Stimulated activated naive CD8-positive, alpha-beta T cell treated with anti-CD3 and anti-CD28 coated beads, Interleukin-15, Interleukin-2, amounts not matched to agents 100 U/mL and 50 U/mL, for 24 hours (primary cell): ENCODE results near the gene ALDH8A1.

Experiments
- ATAC-seq: fragments of 150-1000 bp; cut with Tn5 transposase; one replicate; pipeline ENCODE4 v1.10.0; 2021
- DNase-seq: peaks from one replicate; pipeline ENCODE4 v3.0.0; 2021

The ALDH8A1 gene

DNA sequence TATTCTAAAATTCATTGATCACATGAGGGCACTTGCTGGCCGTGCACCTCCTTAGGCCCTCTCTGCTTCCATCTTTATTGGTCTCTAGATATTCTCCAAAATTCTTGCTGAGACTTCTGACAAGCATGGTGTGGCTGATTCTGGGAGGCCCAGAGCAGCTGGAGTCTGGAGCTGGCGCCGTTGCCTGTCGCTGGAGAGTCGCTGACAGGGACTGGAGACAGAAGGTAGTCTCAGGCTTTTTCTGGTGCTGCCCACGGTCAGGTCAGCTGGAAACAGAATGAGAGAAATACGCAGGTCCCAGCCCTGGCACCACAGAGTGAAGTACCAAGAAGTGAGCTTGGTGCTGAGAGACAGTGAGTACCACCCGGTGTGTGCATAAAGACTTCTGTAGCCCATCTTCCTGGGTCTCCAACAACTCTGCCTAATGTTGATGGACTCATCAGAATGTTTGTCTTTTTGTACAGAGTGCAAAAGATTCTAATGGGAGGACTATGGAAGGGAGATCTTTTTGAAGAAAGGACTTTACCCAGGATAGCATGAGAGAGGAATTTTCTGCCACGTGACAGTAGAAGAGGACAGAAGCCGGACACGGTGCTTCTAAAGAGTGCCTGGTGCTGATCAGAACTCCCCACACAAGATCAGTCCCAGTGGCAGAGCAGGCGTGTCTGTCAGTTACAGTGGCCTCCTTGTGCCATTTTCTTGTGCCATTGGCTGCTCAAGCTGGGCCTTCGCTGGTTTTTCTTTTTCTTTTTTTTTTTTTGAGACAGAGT lies 1.8 kb upstream of the ALDH8A1 start:
- ATAC-seq, result no peak
- DNase-seq, result no peak

GRCh38 chr6:134950482-134950881 lies 581 bp upstream of the ALDH8A1 start:
- ATAC-seq (no peak), DNase-seq (no peak)

DNA sequence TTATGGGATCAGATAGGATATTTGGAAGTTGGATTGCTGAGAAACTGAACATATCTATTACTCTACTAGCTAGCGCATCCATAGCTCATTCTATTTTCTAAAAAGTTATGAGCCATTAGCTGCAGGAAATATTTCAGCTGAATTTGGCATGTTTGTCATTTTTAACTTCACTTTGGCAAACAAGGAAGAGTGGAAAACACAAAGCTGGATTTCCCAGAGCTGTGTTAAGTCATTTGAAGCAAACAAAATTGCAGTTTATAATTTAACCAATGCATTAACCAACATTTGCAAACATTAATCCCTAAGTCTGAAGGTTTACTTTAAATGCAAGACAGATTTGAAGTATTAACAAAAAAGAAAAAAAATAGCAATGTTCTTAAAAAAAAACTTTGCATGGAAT lies 1.2 kb downstream of the ALDH8A1 start:
- ATAC-seq, result no peak
- DNase-seq, result no peak

- ATAC-seq (no peak), DNase-seq (no peak)
These were observed 1.8 kb downstream of the ALDH8A1 start for GRCh38 chr6:134948142-134948541.

DNA sequence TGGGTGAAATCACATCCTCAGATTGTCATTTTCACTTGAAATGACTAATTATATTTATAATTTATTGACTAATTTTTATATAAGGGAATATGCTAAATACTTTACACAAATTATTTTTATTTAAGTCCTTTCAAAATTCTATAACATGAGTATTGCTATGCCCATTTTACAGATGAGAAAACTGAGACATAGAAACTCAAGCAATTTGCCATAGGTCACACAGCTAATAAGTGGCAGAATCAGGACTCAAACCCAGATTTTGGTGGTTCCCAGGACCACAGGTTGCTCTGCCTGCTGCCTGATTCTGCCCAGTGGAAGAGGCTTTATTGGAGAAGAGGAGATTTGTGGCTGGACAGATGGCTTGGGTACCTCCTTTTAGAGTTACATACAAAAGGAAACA lies 4.9 kb downstream of the ALDH8A1 start:
- ATAC-seq (no peak), DNase-seq (no peak)

DNA sequence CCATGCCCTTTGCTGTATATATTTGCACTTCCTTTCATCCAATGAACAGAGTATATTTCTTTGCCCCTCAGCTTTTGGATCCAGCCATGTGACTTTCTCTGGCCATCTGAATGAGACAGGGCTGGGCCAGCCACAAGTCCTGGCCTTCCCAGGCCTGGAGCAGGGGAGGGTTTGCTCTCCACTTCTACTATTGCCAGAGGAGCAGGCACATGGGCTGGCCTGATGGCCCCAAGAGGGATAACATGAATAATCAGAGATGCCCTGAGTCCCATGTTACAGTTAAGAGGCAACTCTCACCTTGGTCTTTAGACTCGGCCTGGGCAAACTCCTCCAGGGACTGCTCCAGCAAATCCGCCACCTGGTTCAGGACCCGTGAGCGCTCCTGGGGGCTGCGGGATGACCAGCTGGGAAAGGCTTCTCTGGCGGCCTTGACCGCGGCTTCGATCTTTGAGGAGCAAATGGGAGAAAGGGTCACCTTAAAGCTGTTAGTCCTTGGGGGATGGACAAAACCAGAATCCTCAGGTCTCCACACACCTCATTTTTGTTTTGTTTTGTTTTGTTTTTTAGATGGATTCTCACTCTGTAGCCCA lies 6.3 kb downstream of the ALDH8A1 start:
- DNase-seq (no peak), ATAC-seq (no peak)

GRCh38 chr6:134938896-134939295 lies 11.0 kb downstream of the ALDH8A1 start:
- DNase-seq, result peak; percentile 79
- peak; percentile 98 for ATAC-seq

GRCh38 chr6:134937426-134937825 lies 12.5 kb downstream of the ALDH8A1 start:
- ATAC-seq, result no peak
- no peak for DNase-seq

GRCh38 chr6:134936931-134937330 lies 13.0 kb downstream of the ALDH8A1 start:
- DNase-seq (no peak), ATAC-seq (no peak)

- DNase-seq (no peak), ATAC-seq (no peak)
These were observed 13.4 kb downstream of the ALDH8A1 start for GRCh38 chr6:134936476-134936875.

- ATAC-seq (no peak), DNase-seq (no peak)
These were observed 15.0 kb downstream of the ALDH8A1 start for GRCh38 chr6:134934793-134935485.

GRCh38 chr6:134932535-134933470 lies 17.1 kb downstream of the ALDH8A1 start:
- no peak for DNase-seq
- no peak for ATAC-seq

DNA sequence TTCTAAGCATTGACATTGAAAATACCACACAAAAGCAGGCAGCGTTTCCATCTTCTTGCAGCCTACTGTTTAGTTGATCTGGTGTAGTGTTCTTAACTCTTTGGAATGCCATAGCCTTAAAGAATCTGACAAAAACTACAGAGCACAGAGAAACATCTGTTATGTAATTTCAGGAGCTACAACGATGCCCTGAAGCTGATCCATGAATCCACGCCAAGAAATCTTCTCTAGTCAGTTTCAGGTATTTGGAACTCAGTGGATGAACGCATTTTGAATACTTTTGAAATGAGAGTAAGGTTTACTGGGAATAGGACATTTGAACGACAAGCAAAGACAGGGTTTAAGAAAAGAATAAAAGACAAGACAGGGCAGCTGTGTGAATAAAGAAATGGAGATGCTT lies 17.8 kb downstream of the ALDH8A1 start:
- no peak for DNase-seq
- no peak for ATAC-seq

GRCh38 chr6:134930463-134930862 lies 19.4 kb downstream of the ALDH8A1 start:
- ATAC-seq, result no peak
- DNase-seq, result no peak

DNA sequence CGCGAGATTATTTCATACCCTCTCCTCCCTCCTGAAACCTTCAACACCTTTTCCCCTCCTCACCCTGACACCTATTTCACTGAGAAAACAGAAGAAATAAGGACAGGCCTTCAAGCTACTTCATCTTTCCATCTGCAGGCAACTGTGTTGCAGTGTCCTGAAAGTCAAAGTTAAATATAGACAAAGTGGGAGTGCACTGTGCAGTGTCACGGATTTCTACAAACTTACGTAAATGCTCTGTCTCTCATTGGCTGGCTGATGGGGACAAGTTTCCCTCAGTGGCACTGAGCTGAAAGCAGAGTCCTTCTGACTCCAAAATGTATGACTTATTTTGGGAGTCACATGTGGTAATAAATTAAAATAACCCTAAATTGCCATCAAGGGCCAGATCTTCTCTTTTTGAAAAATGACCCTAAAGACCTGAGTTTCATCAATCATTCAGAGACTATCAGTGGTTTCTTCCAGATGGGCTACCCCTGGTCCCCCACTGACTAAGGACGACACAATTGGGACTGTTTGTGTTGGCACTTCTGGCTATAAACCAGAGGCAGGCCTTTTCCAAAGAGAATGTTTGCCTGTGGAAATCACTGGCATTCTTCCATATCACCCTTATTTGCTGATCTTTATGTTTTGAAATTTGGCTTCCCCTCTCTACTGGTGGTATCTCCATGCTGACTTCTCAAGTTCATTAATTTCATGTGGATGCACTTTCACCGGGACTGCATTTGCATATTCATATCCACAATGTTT lies 21.6 kb downstream of the ALDH8A1 start:
- ATAC-seq, result no peak

GRCh38 chr6:134925800-134926199 lies 24.1 kb downstream of the ALDH8A1 start:
- DNase-seq, result no peak
- ATAC-seq, result no peak

More for the DNA sequence above, 21.6 kb downstream of the ALDH8A1 start:
- DNase-seq, result no peak

- ATAC-seq (no peak), DNase-seq (no peak)
These were observed 28.1 kb downstream of the ALDH8A1 start for GRCh38 chr6:134921721-134922261.

DNA sequence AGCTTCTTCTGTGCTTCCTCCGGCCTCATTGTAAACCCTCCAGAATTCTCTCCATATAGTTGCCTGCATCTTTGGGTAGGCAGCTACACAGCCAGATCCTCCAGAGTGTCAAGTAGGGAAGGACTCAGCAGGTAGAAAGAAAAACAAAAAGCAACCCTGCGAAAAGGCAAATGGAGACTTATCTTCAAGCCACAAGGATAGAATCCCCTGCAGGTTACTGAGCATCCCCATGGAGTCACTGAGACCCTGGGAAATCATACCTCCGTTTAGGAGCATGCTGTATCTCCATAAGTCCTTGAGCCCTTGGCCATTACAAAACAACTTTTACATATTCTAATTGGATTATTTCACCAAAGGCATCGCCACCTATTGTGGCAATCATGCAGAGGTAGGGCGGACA lies 28.6 kb downstream of the ALDH8A1 start:
- ATAC-seq (peak; percentile 14), DNase-seq (no peak)

DNA sequence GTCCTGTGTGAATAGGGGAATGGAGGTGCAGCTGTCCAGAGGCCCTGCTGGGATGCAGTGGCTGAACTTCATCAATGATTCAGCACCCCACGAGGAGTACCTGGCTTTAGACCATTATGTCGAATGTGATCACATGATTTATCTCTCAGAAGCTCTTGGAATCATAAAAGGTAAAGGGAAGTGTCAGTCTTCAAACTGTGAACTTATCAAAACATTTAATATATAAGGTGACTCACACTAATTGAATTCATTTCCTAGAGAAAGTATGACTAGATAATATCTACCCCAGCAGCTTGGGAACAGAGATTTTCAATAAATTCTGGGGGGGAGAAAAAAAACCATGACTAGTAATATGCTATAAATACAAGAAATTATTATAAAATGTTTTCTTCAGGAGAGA lies 29.5 kb downstream of the ALDH8A1 start:
- no peak for ATAC-seq
- no peak for DNase-seq

GRCh38 chr6:134918418-134918961 lies 31.4 kb downstream of the ALDH8A1 start:
- no peak for ATAC-seq

DNA sequence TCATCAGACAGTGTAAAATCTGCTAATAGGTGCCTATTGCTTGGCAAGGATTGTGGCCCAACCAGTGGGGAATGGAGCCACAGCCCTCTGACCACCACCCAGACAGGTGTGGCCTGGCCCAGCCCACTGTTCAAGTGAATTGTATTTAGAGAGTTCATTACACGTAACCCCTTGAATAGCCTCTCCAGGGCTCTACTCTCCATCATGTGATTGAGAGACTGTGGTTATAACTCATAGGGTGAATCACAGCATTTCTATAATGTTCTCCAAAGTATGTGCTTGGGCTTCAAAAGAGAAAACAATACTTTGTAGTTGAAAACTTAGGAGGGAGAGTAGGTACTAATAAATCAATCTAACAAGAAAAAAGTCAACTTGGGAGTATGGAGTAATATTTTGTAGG lies 38.4 kb downstream of the ALDH8A1 start:
- DNase-seq (no peak), ATAC-seq (no peak)

More at GRCh38 chr6:134918418-134918961, 31.4 kb downstream of the ALDH8A1 start:
- no peak for DNase-seq
